ENCODE results near the gene SUSD2. TPM values are rescaled to one million over a fixed set of nuclear protein-coding genes. Genes with fewer than 3 reads are reported as not detected.

The SUSD2 gene
- total RNA-seq, 1 experiment from 2014 or later = 0.26 TPM

GRCh38 chr22:24175160-24175808 is 6.0 kb upstream of the SUSD2 start:
- Histone ChIP-seq H3K4me2 (ENCODE audit: low read depth, low read length, poor library complexity, severe bottlenecking) (no peak overlapping the region), H2AFZ (ENCODE audit: low read length) (no peak overlapping the region), H3K9ac (ENCODE audit: low read length) (no peak overlapping the region), H3K36me3 (ENCODE audit: insufficient read depth, low read length) (no peaks in the 10 kb centered on the region), H3K4me1 (ENCODE audit: low read length) (peaks cover 12% of the 10 kb centered on the region), H3K79me2 (ENCODE audit: low read length) (no peaks in the 10 kb centered on the region), H3K4me3 (ENCODE audit: low read length) (no peak overlapping the region), H3K9me2 (replicated peaks; ENCODE audit: insufficient read depth, low read length) (no peaks in the 10 kb centered on the region), H3K27me3 (ENCODE audit: low read length) (no peaks in the 10 kb centered on the region), H3K9me3 (ENCODE audit: low read length) (no peaks in the 10 kb centered on the region), H3K27ac (ENCODE audit: low read length) (no peak overlapping the region), H4K20me1 (ENCODE audit: insufficient read depth, low read depth, low read length) (no peaks in the 10 kb centered on the region)
- peak; percentile 80 for DNase-seq

- no peak for DNase-seq
- H3K36me3 ChIP-seq (ENCODE audit: insufficient read depth, low read length) = no peaks in the 10 kb centered on the region
- no peaks in the 10 kb centered on the region for H3K9me3 ChIP-seq (ENCODE audit: low read length)
- peaks cover 20% of the 10 kb centered on the region for H3K4me1 ChIP-seq (ENCODE audit: low read length)
- no peaks in the 10 kb centered on the region for H4K20me1 ChIP-seq (ENCODE audit: insufficient read depth, low read depth, low read length)
- no peaks in the 10 kb centered on the region for H3K27me3 ChIP-seq (ENCODE audit: low read length)
- no peak overlapping the region for H3K4me2 ChIP-seq (ENCODE audit: low read depth, low read length, poor library complexity, severe bottlenecking)
- no peaks in the 10 kb centered on the region for H3K9me2 ChIP-seq (replicated peaks; ENCODE audit: insufficient read depth, low read length)
- H3K4me3 ChIP-seq (ENCODE audit: low read length) = no peak overlapping the region
- no peak overlapping the region for H3K9ac ChIP-seq (ENCODE audit: low read length)
- H3K27ac ChIP-seq (ENCODE audit: low read length) = no peak overlapping the region
- no peaks in the 10 kb centered on the region for H3K79me2 ChIP-seq (ENCODE audit: low read length)
- no peak overlapping the region for H2AFZ ChIP-seq (ENCODE audit: low read length)
These were observed 5.2 kb upstream of the SUSD2 start for GRCh38 chr22:24176040-24176439.

- Histone ChIP-seq H3K4me1 (ENCODE audit: low read length) (peaks cover 24% of the 10 kb centered on the region), H3K27me3 (ENCODE audit: low read length) (no peaks in the 10 kb centered on the region), H3K9me2 (replicated peaks; ENCODE audit: insufficient read depth, low read length) (no peaks in the 10 kb centered on the region), H3K79me2 (ENCODE audit: low read length) (no peaks in the 10 kb centered on the region), H3K9me3 (ENCODE audit: low read length) (no peaks in the 10 kb centered on the region), H3K4me3 (ENCODE audit: low read length) (no peak overlapping the region), H3K36me3 (ENCODE audit: insufficient read depth, low read length) (no peaks in the 10 kb centered on the region), H2AFZ (ENCODE audit: low read length) (no peak overlapping the region), H3K4me2 (ENCODE audit: low read depth, low read length, poor library complexity, severe bottlenecking) (no peak overlapping the region), H3K9ac (ENCODE audit: low read length) (no peak overlapping the region), H4K20me1 (ENCODE audit: insufficient read depth, low read depth, low read length) (no peaks in the 10 kb centered on the region), H3K27ac (ENCODE audit: low read length) (no peak overlapping the region)
- no peak for DNase-seq
These were observed 4.7 kb upstream of the SUSD2 start for GRCh38 chr22:24176630-24177029.

GRCh38 chr22:24177045-24177444 is 4.2 kb upstream of the SUSD2 start:
- Histone ChIP-seq H3K36me3 (ENCODE audit: insufficient read depth, low read length) (no peaks in the 10 kb centered on the region), H3K9me2 (replicated peaks; ENCODE audit: insufficient read depth, low read length) (no peaks in the 10 kb centered on the region), H3K27ac (ENCODE audit: low read length) (no peak overlapping the region), H3K27me3 (ENCODE audit: low read length) (no peaks in the 10 kb centered on the region), H4K20me1 (ENCODE audit: insufficient read depth, low read depth, low read length) (no peaks in the 10 kb centered on the region), H3K79me2 (ENCODE audit: low read length) (no peaks in the 10 kb centered on the region), H2AFZ (ENCODE audit: low read length) (no peak overlapping the region), H3K4me2 (ENCODE audit: low read depth, low read length, poor library complexity, severe bottlenecking) (no peak overlapping the region), H3K9ac (ENCODE audit: low read length) (no peak overlapping the region), H3K9me3 (ENCODE audit: low read length) (no peaks in the 10 kb centered on the region), H3K4me3 (ENCODE audit: low read length) (no peak overlapping the region), H3K4me1 (ENCODE audit: low read length) (peaks cover 24% of the 10 kb centered on the region)
- DNase-seq = peak; percentile 53

- Histone ChIP-seq H3K9ac (ENCODE audit: low read length) (no peak overlapping the region), H3K4me3 (ENCODE audit: low read length) (no peak overlapping the region), H3K27me3 (ENCODE audit: low read length) (no peaks in the 10 kb centered on the region), H3K4me1 (ENCODE audit: low read length) (peaks cover 24% of the 10 kb centered on the region), H3K4me2 (ENCODE audit: low read depth, low read length, poor library complexity, severe bottlenecking) (no peak overlapping the region), H3K27ac (ENCODE audit: low read length) (no peak overlapping the region), H4K20me1 (ENCODE audit: insufficient read depth, low read depth, low read length) (no peaks in the 10 kb centered on the region), H3K36me3 (ENCODE audit: insufficient read depth, low read length) (no peaks in the 10 kb centered on the region), H3K79me2 (ENCODE audit: low read length) (no peaks in the 10 kb centered on the region), H3K9me3 (ENCODE audit: low read length) (no peaks in the 10 kb centered on the region), H3K9me2 (replicated peaks; ENCODE audit: insufficient read depth, low read length) (no peaks in the 10 kb centered on the region), H2AFZ (ENCODE audit: low read length) (no peak overlapping the region)
- no peak for DNase-seq
These were observed 3.8 kb upstream of the SUSD2 start for GRCh38 chr22:24177456-24177855.

GRCh38 chr22:24178021-24178431 is 3.3 kb upstream of the SUSD2 start:
- Histone ChIP-seq H3K4me1 (ENCODE audit: low read length) (peaks cover 24% of the 10 kb centered on the region), H4K20me1 (ENCODE audit: insufficient read depth, low read depth, low read length) (no peaks in the 10 kb centered on the region), H3K9ac (ENCODE audit: low read length) (no peak overlapping the region), H3K36me3 (ENCODE audit: insufficient read depth, low read length) (no peaks in the 10 kb centered on the region), H3K27me3 (ENCODE audit: low read length) (no peaks in the 10 kb centered on the region), H3K9me3 (ENCODE audit: low read length) (no peaks in the 10 kb centered on the region), H3K4me2 (ENCODE audit: low read depth, low read length, poor library complexity, severe bottlenecking) (no peak overlapping the region), H3K27ac (ENCODE audit: low read length) (no peak overlapping the region), H3K4me3 (ENCODE audit: low read length) (no peak overlapping the region), H3K9me2 (replicated peaks; ENCODE audit: insufficient read depth, low read length) (no peaks in the 10 kb centered on the region), H2AFZ (ENCODE audit: low read length) (no peak overlapping the region), H3K79me2 (ENCODE audit: low read length) (no peaks in the 10 kb centered on the region)
- no peak for DNase-seq

GRCh38 chr22:24178502-24179440 is 2.5 kb upstream of the SUSD2 start:
- H4K20me1 ChIP-seq (ENCODE audit: insufficient read depth, low read depth, low read length) = no peaks in the 10 kb centered on the region

GRCh38 chr22:24179478-24180210 is 1.6 kb upstream of the SUSD2 start:
- Histone ChIP-seq H3K4me1 (ENCODE audit: low read length) (peaks cover 24% of the 10 kb centered on the region), H3K79me2 (ENCODE audit: low read length) (no peaks in the 10 kb centered on the region), H3K27ac (ENCODE audit: low read length) (no peak overlapping the region), H2AFZ (ENCODE audit: low read length) (no peak overlapping the region), H3K9me2 (replicated peaks; ENCODE audit: insufficient read depth, low read length) (no peaks in the 10 kb centered on the region), H3K9me3 (ENCODE audit: low read length) (no peaks in the 10 kb centered on the region), H3K27me3 (ENCODE audit: low read length) (no peaks in the 10 kb centered on the region), H4K20me1 (ENCODE audit: insufficient read depth, low read depth, low read length) (no peaks in the 10 kb centered on the region), H3K9ac (ENCODE audit: low read length) (no peak overlapping the region), H3K4me3 (ENCODE audit: low read length) (no peak overlapping the region), H3K36me3 (ENCODE audit: insufficient read depth, low read length) (no peaks in the 10 kb centered on the region), H3K4me2 (ENCODE audit: low read depth, low read length, poor library complexity, severe bottlenecking) (peak overlapping the region; percentile 21)
- DNase-seq = no peak

More at GRCh38 chr22:24178502-24179440, 2.5 kb upstream of the SUSD2 start:
- H3K79me2 ChIP-seq (ENCODE audit: low read length) = no peaks in the 10 kb centered on the region
- H3K9ac ChIP-seq (ENCODE audit: low read length) = no peak overlapping the region
- H3K9me2 ChIP-seq (replicated peaks; ENCODE audit: insufficient read depth, low read length) = no peaks in the 10 kb centered on the region
- H3K27ac ChIP-seq (ENCODE audit: low read length) = no peak overlapping the region
- H3K4me2 ChIP-seq (ENCODE audit: low read depth, low read length, poor library complexity, severe bottlenecking) = no peak overlapping the region
- H3K4me1 ChIP-seq (ENCODE audit: low read length) = peaks cover 24% of the 10 kb centered on the region
- H2AFZ ChIP-seq (ENCODE audit: low read length) = no peak overlapping the region
- no peak overlapping the region for H3K4me3 ChIP-seq (ENCODE audit: low read length)
- DNase-seq = peak; percentile 80
- H3K36me3 ChIP-seq (ENCODE audit: insufficient read depth, low read length) = no peaks in the 10 kb centered on the region
- no peaks in the 10 kb centered on the region for H3K27me3 ChIP-seq (ENCODE audit: low read length)
- H3K9me3 ChIP-seq (ENCODE audit: low read length) = no peaks in the 10 kb centered on the region

Data from Karpas-422 (cell line).